ENCODE results near the gene TMEM63B.
A peak's percentile ranks its signal among the peaks of the same experiment; 100 is the strongest.
"Not testable (repeated sequence)": the region's sequence is repeated elsewhere in the genome, so short reads cannot be mapped to it uniquely, and the experiment has no call there.

TMEM63B gene

DNA sequence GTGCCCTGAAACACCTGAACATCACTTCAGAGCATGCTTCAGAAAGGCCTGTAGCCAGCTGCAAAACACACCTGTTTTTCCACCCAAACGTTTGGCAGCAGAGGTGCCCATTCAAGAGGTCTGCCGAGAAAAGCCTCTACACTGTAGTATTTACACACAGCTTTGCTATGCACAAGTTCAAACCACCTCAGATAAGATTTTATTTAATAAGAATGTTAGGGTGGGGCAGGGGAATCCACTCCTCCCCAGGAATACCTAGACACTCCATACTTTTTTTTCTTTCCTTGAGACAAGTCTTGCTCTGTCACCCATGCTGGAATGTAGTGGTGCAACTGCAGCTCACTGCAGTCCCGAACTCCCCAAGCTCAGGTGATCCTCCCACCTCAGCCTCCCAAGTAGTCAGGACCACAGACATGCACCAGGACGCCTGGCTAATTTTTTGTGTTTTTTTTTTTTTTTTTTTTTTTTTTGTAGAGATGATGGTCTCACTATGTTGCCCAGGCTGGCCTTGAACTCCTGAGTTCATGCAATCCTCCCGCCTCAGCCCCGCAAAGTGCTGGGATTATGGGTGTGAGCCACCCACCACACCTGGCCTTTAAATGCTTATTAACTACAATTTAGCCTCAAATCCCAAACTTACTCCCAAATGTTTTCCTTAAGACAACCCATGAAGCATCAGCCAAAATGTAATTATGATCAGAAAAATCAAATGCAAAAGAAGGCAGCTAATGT lies 9.8 kb upstream of the TMEM63B start:
- DNase-seq: no peak

DNA sequence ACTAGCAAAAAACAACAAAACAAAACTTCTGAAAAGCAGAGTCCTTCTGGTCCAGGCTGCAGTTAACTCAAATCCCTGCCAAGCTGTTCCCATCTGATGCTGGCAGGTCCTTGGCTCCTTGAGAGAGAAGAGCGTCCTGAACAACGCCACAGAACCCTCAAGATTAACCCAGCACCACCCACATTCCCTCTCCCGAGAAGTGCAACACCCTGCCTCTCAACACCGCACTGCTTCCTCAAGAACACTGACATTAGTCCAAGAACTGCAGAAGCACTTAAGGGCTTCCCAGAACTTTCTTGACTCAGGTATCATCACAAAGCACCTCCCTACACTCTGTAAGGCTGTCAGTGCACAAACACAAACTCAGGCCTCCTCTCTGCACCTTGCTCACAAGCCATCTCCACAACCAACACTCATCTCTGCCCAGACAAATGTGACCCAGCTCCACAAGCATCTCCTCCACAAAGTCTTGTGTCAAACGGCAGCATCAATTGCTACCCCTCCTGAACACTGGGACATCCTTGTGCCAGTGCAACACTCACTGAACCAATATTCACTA lies 7.6 kb upstream of the TMEM63B start:
- DNase-seq: peak; percentile 14 to 43

DNA sequence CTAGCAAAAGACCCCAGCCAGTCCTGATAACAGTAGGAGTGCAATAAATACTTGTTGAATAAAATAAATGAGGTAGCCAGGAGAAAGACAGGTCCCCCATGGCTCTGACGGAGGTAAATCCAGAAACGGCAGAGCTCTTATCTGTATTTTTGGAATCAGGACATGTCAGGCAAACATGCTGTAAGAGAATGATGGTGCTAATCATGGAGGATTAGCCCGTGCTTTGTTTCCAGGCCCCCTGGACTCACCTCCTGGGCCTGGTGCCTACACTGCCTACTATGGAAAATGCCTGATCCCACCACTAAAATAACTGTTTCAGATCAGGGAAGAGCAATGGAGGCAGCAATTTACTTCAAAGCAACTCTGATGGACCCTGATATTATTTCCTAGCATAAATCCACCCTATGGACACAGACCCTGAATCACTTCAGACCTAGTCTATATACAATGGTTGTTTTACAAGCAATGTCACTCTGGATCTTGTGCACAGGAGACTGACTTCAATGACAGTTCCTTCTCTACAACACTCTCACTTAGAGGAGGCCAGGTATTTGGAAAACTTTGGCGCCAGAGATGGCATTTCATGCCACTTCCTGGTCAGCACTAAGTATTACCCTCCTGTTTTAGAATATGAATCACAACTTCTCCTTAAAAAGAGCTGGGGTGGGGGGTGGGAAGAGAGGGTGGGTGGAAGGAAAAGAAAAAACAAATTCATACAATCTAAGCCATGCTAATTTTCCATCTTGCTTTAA lies 6.5 kb upstream of the TMEM63B start:
- peak in 1 of 2 donors; percentile 21 for DNase-seq

DNA sequence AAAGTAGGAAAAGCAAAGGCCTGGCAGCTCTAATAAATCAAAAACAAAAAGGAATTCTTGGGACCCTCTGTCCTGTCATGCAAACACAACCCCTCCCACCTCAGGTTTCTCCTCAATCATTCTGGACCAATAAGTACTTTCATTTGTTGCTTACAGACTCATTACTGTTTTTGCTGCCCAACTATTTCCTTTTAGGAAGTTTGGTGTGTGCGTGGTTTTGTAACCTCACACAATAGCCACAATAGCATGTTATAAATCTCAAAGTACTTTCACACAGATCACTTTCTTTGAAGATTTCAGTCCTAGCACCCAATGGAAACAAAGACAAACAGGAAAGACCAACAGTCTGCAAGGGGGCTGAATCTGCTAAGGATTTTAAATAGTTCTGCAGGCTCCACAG lies 4.6 kb upstream of the TMEM63B start:
- DNase-seq: peak in 1 of 2 donors; percentile 26

DNA sequence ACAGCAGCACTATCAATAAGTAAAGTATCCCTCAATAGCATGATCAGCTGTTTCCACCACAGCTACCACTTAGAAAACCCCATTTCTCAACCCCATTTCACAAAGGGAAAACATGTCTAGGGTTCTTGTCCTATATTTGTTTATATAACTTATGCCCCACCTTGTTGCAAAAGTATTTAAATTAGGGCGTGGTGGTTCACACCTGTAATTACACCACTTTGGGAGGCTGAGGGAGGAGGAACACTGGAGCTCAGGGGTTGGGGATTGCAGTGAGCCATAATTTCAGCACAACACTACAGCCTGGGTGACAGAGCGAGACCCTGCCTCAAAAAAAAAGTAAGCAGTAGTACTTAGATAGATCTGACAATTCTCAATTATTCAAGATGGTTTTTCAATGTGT lies 3.8 kb upstream of the TMEM63B start:
- no peak for DNase-seq

DNA sequence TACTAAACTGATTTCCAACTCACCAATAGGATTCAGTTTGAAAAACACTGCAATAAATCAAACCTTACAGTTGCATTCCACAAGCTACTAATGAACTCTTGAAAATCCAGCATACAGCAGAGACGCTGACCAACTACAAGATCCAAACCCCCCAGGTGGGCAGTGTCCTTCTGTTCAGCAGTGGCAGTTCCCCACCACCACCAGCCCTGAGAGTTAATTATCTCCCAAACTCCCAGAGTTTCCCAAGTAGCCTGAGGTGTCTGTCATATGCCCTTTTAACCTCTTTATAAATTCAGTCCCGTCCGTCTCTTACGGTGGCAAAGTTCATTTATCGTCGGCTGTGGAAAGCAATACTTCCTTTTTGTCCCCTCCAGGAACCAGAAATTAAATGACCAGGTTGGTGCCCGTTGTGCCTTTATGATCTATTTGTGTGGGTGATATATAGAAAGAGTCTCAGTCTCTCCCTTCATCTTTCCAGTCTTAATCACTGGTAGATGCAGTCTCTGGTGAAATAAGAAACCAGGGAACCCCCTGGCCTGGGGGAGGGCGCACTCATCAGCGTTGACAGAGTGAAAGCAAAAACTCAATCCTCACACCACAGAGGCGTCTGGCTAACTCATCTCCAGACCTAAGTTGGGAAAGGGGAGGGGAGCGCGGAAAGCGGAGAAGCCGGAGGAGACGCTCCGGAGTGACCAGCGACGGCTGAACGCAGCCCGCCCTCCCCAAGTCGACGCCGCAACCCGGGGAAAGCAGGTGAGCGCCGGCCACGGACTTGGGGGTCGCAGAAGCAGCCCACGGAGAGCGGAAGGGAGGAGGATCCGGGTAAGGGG lies 819 bp upstream of the TMEM63B start:
- DNase-seq: peak; percentile 33 to 58

DNA sequence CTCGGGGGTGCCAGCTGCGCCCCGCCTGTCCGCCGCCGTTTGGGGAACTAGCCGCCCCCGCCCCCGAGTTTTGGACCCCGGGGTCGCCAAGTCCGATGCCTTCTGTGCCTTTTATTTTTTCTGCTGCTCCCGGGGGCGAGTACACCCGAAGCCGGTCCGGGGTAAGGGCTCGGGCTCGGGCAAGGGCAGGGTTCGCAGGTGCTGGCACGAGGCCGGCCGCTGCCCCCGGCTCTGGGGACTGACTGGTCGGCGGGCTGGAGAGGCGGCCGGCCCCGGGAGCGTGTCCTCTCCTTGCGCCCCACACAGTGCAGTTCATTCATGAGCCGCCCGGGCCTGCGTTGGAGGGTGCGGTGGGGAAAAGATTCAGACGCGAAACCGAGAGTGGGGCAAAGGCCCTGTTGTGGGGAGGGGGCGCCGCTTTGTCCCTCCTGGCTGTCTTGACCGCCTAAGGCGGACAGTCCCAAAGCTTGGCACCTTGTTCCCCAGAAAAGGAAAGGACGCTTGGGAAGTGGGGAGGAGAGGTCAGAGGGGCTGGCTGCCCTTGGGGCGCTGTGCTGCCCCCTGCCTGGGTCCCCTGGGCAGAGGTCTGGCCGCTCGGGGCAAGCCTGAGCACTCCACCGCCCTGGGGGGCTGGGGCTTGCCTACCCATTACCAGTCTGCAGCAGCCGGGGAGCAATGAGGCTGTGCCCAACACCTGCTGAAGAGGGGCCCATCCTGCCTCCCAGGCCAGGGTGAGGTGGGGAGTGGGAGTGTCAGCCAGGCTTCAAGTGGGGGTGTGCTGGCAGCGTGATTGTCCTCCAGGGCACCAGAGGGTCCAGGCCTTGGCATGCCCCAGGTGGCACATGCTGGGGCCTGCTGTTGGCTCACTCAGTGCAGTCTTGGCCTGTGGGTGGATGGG lies 915 bp downstream of the TMEM63B start:
- peak in 1 of 2 donors; percentile 37 for DNase-seq

DNA sequence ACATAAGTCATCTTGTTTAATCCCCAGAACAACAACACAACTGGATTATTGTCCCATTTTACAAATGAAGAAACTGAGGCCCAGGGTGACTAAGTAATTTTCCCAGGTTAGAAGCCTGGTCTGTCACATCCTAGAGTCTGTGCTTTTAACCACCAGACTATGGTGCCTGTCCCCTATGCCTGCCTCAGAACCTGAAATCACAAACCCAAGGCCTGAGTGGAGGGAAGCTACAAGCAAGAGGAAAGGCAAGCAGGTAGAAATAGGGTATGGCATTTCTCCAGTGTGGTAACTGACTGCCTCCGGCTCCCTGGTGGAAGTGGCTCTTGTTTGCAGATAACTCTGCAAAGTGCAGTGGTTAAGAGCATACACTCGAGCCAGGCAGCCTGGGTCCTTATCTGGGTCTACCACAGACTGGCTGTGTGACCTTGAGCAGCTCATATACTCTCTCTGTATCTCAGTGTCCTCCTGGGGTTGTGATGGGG lies 2.5 kb downstream of the TMEM63B start:
- no peak for DNase-seq

DNA sequence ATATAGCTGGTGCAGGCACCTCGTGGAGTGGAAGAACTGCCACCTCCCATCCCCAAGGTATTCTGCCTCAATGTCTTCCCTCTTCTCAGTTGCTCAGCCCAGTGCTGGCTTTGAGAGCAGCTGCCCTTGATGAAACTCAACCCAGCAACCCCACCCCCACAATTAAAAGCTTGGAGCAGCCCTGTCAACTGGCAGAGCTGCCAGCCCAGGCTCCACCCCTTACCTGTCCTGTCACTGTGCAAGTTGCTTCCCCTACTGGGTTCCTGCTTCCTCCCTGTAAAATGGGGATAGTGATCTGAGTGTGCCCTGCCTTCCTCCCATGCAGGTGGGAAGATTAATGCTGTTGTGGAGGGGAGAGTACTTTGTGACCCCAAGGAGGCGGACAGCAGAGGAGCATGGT lies 4.5 kb downstream of the TMEM63B start:
- DNase-seq: no peak

DNA sequence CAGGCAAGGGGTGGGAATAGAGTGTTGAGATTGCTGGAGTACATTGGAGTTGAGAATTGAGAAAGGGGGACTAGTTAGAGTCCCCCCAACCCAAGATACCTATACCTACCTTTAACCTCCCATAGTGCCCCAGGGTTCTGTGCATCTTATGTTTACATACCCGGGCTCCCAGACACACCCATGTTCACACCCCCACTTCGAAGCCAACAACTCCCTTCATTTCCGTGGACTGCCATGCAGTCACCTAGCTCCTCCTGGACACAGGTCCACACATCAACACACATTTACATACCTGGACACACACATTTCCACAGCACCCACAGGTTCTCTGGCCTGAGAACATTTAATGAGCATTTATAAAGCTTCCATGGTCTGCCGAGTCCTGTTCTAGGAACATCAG lies 5.1 kb downstream of the TMEM63B start:
- no peak for DNase-seq

DNA sequence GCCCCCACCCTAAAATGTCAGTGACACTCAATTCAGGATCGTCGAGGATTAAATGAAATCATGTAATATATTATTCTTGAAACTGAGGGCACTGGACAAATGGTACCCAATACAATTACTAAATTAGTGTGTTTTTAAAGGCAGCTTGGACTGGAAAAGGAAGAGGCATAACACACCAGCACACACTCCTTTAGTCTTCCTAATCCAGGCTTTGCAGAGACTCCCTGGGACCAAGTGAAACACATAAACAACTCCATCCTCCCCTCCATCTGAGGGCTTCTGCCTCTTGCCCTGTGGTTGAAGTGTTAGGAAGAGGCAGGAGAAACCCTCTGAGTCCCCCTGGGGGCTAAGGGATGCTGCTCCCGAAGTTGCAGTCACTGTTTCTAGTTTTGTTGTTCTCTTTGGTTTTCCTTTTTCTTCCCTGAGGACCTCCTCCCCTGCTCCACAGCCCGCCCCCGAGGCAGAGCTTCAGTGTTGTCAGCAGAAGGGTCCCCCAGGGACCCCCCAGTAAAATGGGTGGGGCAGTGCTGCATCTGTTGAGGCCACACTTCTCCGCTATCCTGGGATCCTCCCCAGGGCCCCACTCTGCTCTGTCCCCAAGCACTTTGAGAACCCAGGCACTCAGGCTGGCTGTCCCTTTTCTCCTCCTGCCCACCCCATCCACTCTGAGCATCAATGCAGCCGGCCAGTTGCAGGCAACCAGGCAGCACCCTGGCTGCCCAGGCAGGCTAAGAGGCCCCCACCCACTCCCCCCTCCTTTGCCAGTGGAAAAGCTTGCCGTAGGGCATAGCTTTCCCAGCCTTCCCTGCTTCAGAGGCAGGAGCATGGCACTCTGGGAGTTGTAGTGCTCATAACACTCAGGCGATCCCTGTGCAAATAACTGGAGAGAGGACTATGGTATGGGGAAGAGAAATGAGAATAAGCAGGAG lies 5.9 kb downstream of the TMEM63B start:
- DNase-seq: no peak

DNA sequence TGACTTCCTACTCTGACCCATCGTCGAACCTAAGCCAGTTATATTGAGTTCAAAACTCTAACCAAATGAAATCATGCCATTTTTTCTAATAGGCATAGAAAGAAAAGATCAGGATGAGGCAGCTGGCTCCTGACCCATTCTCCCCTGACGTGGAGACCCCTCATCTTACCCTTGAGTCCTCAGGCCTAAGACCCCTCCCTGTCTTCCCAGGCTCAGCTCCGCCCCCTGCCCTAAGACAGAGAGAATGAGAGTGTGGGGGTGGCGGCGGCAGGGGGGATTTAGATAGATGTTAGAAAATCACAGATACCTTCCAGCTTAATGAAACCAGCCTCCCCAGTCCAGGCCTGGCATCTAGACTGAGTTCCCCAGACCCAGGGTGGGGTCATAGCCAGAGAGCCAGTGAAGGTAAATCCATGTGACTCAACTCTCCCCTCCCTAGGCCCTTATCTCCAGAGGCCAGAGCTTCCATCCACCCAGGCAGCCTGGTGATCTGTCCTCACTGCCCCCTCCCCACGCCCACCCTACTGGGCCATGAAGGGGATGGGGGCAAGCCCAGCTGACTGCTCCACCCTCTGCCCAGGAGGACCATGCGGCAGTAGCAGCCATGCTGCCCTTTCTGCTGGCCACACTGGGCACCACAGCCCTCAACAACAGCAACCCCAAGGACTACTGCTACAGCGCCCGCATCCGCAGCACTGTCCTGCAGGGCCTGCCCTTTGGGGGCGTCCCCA lies 6.8 kb downstream of the TMEM63B start:
- DNase-seq: no peak

DNA sequence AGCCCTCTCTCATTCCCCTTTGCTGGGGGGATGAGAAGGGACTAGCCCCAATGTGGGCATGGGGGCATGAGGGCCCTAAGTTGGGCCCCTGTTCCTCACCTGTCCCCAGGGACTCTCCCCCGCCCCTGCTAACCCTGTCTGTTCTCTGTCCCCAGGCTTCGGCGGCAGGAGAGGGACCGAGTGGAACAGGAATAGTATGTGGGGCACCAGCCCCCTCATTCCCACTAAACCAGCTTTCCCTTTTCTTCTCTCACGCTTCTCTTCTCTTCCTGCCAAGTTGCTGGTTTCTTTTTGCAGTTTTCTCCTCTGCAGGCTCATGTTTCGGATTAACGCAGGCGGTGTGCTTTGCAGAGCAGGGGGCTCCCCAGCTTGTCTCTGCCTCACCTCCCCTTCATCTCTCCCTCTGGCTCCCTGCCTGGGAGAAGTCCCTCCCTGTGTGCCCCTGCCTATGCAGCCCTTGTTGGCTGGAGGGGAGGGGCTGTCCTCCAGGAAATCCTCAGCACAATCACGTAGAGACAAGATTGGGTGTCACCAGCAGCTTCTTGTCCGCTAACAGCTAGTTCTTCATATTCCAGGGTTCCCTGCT lies 7.9 kb downstream of the TMEM63B start:
- no peak for DNase-seq

DNA sequence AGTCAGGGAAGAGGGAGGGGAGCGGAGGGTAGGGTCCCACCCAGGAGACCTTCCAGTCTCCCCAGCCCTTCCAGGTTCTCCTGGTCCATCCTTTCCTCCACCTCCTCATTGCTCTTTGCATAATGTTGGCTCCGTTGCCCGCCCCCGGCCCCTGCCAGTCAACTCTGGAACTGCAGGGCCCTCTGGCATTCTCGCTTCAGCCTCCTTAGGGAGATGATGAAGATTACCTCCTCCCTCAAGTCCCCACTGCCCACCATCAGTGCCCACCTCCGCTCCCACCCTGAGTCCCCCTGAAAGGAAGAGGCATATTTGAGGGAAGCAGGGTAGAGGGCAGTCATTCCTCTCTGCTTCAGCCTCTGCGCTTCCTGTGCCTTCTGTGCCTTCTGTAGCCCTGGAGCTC lies 8.5 kb downstream of the TMEM63B start:
- no peak for DNase-seq

DNA sequence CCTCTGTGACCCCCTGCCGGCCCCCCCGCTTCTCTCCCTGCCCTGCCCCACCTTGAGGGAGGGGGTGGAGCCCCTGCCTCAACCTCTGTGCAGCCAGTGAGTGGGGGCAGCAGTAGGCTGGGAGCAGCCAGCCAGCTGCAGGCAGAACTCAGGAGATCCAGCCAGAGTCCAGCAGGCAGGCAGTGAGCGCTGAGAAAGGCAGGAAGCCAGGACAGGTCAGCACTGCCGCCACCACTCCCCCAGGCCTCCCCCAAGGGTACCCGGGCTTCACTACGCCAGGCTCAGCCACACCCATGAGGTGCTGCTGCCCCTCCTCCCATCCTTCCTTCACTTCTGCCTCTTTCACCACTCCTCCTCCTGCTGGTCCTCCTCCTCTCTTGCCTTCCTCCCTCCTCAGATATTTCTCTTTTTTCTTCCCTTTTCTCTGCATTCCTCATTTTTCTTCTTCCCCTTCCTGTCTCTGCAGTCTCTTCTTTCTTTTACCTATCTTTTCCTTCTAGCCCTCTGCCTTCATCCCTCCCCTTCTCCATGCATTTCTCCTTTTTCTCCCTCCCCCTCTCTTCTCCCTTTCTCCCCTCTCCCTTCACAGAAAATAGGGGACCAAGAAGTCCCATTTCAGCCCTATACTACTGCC lies 11.5 kb downstream of the TMEM63B start:
- no peak for DNase-seq

DNA sequence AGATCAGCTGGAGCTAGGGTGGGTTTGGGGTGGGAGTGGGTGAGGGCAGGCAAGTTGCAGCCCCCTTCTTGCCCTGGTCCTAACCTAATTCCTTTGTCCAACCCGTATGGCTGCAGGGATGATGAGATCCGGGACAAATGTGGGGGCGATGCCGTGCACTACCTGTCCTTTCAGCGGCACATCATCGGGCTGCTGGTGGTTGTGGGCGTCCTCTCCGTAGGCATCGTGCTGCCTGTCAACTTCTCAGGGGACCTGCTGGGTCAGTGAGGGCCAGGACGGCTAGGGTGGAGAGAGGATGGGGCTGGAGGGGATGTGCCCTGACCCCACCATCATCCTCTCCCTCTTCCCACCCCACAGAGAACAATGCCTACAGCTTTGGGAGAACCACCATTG lies 12.0 kb downstream of the TMEM63B start:
- no peak for DNase-seq

DNA sequence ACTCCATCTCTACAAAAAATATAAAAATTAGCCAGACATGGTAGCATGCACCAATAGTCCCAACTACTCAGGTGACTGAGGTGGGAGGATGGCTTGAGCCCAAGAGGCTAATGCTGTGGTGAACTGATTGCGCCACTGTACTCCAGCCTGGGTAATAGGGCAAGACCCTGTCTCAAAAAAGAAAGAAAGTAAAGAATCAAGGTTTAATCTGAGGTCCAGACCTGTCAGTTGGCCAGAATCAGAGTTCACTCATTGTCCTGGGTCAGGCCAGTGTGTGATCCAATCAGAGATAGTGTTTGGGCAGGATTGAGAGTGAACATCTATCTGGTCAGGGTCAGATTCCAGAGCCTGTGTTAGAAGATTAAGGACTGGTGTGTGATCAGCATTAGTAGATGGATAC lies 15.5 kb downstream of the TMEM63B start:
- no peak for DNase-seq

DNA sequence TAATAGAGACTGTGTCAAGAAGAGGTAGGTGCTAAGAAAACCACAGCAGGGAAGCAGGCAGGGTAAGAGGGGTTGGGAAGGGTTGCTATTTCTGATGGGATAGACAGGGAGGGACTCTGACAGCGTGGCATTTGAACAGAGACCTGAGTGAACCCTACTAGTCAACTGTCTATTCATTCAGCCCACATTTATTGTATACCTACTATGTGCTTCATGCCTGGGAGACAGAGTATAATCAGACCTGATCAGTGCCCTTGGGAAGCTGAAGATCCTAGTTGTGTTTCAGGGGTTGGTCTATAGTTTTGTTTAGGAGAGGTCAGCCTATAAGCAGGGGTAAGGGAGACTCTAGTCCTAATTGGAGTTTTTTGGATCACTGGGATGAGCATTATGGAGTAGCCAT lies 16.4 kb downstream of the TMEM63B start:
- no peak for DNase-seq

DNA sequence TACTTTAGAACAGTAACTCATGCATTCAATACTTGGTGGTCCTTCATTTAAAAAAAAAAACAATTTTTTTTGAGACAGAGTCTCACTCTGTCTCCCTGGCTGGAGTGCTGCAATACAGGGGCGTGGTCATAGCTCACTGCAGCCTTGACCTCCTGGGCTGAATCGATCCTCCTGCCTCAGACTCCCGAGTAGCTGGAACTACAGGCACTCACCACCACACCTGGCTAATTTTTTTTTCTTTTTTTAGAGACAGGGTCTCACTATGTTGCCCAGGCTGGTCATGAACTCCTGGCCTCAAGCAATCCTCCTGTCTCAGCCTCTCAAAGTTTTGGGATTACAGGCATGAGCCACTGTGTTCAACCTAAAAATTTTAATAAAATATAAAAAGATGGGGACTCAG lies 17.2 kb downstream of the TMEM63B start:
- not testable (repeated sequence) for DNase-seq
